ENCODE data around the gene ZNF10.

The ZNF10 gene

DNA sequence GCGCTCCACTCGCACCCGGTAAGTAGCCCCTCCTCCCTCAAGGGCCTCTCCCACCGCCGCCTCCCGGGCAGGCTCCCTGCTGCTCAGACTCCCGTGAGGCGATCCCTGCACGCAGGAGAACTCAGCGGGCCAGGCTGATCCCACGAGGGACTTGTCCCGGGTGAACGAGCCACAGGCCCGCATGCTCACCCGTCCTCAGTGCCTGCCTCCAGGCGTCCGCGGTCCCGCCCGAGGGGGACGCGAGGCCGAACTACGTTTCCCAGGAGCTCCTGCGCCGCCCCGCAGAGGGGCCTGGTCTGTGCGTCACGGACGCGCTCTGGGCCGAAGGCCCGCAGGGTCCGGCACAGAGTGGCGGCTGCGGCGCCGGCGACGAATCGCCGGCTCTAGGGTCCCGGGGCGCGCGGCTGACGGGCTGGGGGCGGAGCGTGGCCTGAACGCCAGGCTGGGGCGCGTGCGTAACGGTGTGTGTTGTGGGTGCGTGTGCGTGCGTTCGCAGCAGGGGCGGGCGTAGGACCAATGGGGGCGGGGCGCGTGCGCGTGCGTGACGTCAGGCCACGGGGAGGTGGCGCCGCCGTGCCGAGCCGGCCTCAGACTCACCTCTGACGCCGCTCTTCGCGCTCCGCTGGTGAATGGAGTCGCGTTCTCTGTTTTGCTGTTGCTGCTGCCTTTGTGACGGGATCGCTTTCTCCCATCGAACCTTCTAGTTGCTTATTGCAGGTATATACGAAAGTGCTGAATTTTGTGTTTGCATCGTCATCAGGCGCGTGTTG, at the start of gene ZNF10, which contains the start of gene ZNF891:
Gene ZNF10 (plus strand): TSS at position 590 of the 770 bp plus-strand sequence. CDS start 13,866 bp downstream, outside the sequence.
Gene ZNF891 (minus strand): TSS at position 237 of the 770 bp plus-strand sequence. CDS start 8,356 bp downstream, outside the sequence.
- Histone ChIP-seq H3K36me3 (ENCODE audit: control insufficient read depth, insufficient read depth, low read length) (peaks cover 2% of the 10 kb centered on the region), H3K27me3 (replicated peaks; ENCODE audit: control insufficient read depth, insufficient read depth, low read length) (no peaks in the 10 kb centered on the region), H3K4me3 (replicated peaks; ENCODE audit: low read depth, low read length) (peak within 1 kb of the TSS; percentile 87)
- DNase-seq (ENCODE audit: extremely low read depth, insufficient read length), result peak; percentile 99
- TF ChIP-seq CTCF (IDR thresholded peaks at IDR 0.05; ENCODE audit: insufficient read depth, low read length, poor library complexity, severe bottlenecking), result no peak

DNA sequence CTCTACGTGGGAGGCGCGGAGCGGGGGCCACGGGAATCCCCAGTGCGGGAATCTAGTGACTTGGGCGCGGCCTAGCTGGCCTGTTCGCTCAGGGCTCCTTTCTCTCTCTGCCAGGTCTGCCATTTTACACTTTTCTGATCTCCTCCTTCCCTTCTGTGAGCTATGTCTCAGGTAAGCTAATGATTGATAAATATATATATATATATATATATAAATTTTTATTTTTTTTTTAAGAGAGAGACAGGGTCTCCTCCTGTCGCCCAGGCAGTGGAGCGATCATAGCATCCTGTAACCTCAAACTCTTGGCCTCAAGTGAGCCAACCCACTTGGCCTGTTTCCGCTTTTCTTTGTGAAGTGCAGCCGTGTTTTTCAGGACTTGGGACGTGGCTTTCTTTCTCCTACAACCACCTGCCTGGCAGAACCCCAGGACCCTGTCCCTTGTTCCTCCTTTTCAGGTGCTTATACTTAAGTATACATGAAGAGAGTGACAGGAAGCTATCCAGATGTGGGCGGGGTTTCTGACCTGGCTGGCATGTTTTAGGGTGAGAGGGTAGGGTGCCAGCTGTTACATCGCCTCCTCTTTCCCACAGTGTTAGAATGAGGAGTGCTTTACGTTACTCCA, 49.2 kb upstream of the ZNF10 start:
- peaks cover 8% of the 10 kb centered on the region for H3K36me3 ChIP-seq (ENCODE audit: control insufficient read depth, insufficient read depth, low read length)
- peak overlapping the region; percentile 79 for H3K4me3 ChIP-seq (replicated peaks; ENCODE audit: low read depth, low read length)
- DNase-seq (ENCODE audit: extremely low read depth, insufficient read length), result peak; percentile 16
- TF ChIP-seq CTCF (IDR thresholded peaks at IDR 0.05; ENCODE audit: insufficient read depth, low read length, poor library complexity, severe bottlenecking), result no peak
- H3K27me3 ChIP-seq (replicated peaks; ENCODE audit: control insufficient read depth, insufficient read depth, low read length), result no peaks in the 10 kb centered on the region

DNA sequence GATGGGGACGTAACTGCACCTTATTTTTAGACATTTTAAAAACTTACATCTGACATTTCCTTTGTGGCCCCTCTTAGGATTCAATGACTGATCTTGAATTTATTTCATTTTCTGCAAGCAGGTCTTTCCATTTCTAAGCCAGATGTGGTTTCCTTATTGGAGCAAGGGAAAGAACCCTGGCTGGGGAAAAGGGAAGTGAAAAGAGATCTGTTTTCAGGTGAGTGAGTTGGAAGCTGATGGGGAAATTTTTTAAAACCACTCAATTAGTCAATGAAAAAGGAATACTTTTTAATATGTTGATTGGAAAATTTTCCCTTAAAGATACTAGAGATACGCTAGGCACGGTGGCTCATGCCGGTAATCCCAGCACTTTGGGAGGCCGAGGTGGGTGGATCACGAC, 47.1 kb upstream of the ZNF10 start:
- Histone ChIP-seq H3K36me3 (ENCODE audit: control insufficient read depth, insufficient read depth, low read length) (peaks cover 8% of the 10 kb centered on the region), H3K4me3 (replicated peaks; ENCODE audit: low read depth, low read length) (no peak overlapping the region), H3K27me3 (replicated peaks; ENCODE audit: control insufficient read depth, insufficient read depth, low read length) (no peaks in the 10 kb centered on the region)
- TF ChIP-seq CTCF (IDR thresholded peaks at IDR 0.05; ENCODE audit: insufficient read depth, low read length, poor library complexity, severe bottlenecking), result no peak
- no peak for DNase-seq (ENCODE audit: extremely low read depth, insufficient read length)

- Histone ChIP-seq H3K4me3 (replicated peaks; ENCODE audit: low read depth, low read length) (no peak overlapping the region), H3K36me3 (ENCODE audit: control insufficient read depth, insufficient read depth, low read length) (peaks cover 5% of the 10 kb centered on the region; the same call in 1 of the 2 replicates), H3K27me3 (replicated peaks; ENCODE audit: control insufficient read depth, insufficient read depth, low read length) (no peaks in the 10 kb centered on the region)
- no peak for DNase-seq (ENCODE audit: extremely low read depth, insufficient read length)
- TF ChIP-seq CTCF (IDR thresholded peaks at IDR 0.05; ENCODE audit: insufficient read depth, low read length, poor library complexity, severe bottlenecking), result no peak
Observed at GRCh38 chr12:133105620-133106019, 24.8 kb upstream of the ZNF10 start.

- no peak for TF ChIP-seq CTCF (IDR thresholded peaks at IDR 0.05; ENCODE audit: insufficient read depth, low read length, poor library complexity, severe bottlenecking)
- Histone ChIP-seq H3K4me3 (replicated peaks; ENCODE audit: low read depth, low read length) (no peak overlapping the region), H3K27me3 (replicated peaks; ENCODE audit: control insufficient read depth, insufficient read depth, low read length) (no peaks in the 10 kb centered on the region), H3K36me3 (ENCODE audit: control insufficient read depth, insufficient read depth, low read length) (peaks cover 5% of the 10 kb centered on the region; the same call in 1 of the 2 replicates)
- DNase-seq (ENCODE audit: extremely low read depth, insufficient read length), result no peak
Observed at GRCh38 chr12:133106253-133106652, 24.2 kb upstream of the ZNF10 start.
